Panc1 (cell line): ENCODE results near the gene PEX10. TPM values are rescaled to one million over a fixed set of nuclear protein-coding genes. Genes with fewer than 3 reads are reported as not detected.
A peak's percentile ranks its signal among the peaks of the same experiment; 100 is the strongest.

Experiments used
- ATAC-seq: fragments of 200-7000 bp; cut with Tn5 transposase; 2 replicates; pipeline ENCODE4 v1.9.1; 2020; ENCODE audit warnings: mild to moderate bottlenecking, moderate library complexity
- BruUV-seq: library from RNA; stranded (reverse); fragments of 400-500 nt; replicated peaks from 2 replicates; lab custom pipeline; 2021; lab: Mats Ljungman, UMichigan
- CTCF ChIA-PET: fragments of 300-600 bp; sonication (Branson Sonifier 250); formaldehyde crosslinking; loops from one replicate; lab custom pipeline; 2022; ENCODE audit warnings: antibody characterized with exemption; lab: Charles Lee
- POLR2A ChIA-PET: fragments of 300-600 bp; sonication (Branson Sonifier 250); formaldehyde crosslinking; loops from one replicate; lab custom pipeline; 2022; ENCODE audit warnings: antibody characterized with exemption; lab: Charles Lee
- DNase-seq: peaks from one replicate; pipeline ENCODE4 v3.0.0-alpha.2; 2010; ENCODE audit warnings: low read depth, low spot score
- H3K27ac ChIP-seq: 2 replicates; pipeline ENCODE4 v1.5.1; 2011; ENCODE audit warnings: mild to moderate bottlenecking, low read length, inconsistent platforms
- H3K27me3 ChIP-seq: fragments of 200-500 bp; sonication (Bioruptor generic); 2 replicates; pipeline ENCODE4 v1.6.0; 2014; ENCODE audit warnings: low read length, inconsistent platforms; ENCODE audit not compliant: control insufficient read depth, insufficient read depth
- H3K36me3 ChIP-seq: fragments of 200-500 bp; sonication (Bioruptor generic); 2 replicates; pipeline ENCODE4 v1.5.1; 2014; ENCODE audit warnings: inconsistent platforms, mild to moderate bottlenecking, low read length, moderate library complexity; ENCODE audit not compliant: control insufficient read depth, insufficient read depth
- H3K4me1 ChIP-seq: 2 replicates; pipeline ENCODE4 v1.5.1; 2011; ENCODE audit warnings: inconsistent platforms, mild to moderate bottlenecking, low read length, moderate library complexity; ENCODE audit not compliant: control insufficient read depth, insufficient read depth
- H3K4me3 ChIP-seq, 2 experiments: 2 replicates each; pipeline ENCODE4 v1.5.1; 2011 to 2012; ENCODE audit warnings: low read depth in 2 of 2, low read length in 2 of 2, mild to moderate bottlenecking in 2 of 2, inconsistent platforms in 1 of 2, moderate library complexity in 1 of 2
- H3K9me3 ChIP-seq: fragments of 200-500 bp; sonication (Bioruptor generic); 2 replicates; pipeline ENCODE4 v1.5.1; 2014; ENCODE audit warnings: low read depth, mild to moderate bottlenecking, inconsistent platforms, low read length, moderate library complexity; ENCODE audit not compliant: control insufficient read depth, insufficient read depth
- CTCF ChIP-seq: fragments of 450-650 bp; IDR thresholded peaks from 2 replicates; pipeline ENCODE4 v1.5.1; 2017; ENCODE audit warnings: mild to moderate bottlenecking
- POLR2AphosphoS5 ChIP-seq: IDR thresholded peaks from 2 replicates; pipeline ENCODE4 v1.6.1; 2012; ENCODE audit warnings: mild to moderate bottlenecking, low read depth, low read length, moderate library complexity
- SIN3A ChIP-seq: IDR thresholded peaks from 2 replicates; pipeline ENCODE4 v1.6.1; 2012; ENCODE audit warnings: low read depth, mild to moderate bottlenecking, low read length, moderate library complexity, borderline replicate concordance; ENCODE audit not compliant: insufficient read depth
- TCF7L2 ChIP-seq: IDR thresholded peaks from 2 replicates; pipeline ENCODE4 v1.6.1; 2011; ENCODE audit warnings: mild to moderate bottlenecking, low read depth, low read length, inconsistent platforms
- in situ Hi-C: cut with HindIII; loops from 2 replicates; pipeline ENCODE4 v1.10.0; 2016; ENCODE audit warnings: low sequenced_read_pairs, low pct_unique_long_range_greater_than_20kb
- intact Hi-C: fragments of 100-400 bp; cut with micrococcal nuclease; formaldehyde crosslinking; loops from one replicate; pipeline ENCODE4 v1.10.0; 2022; ENCODE audit not compliant: unreplicated experiment
- total RNA-seq: library from RNA; stranded (reverse); gene quantifications from one replicate; pipeline ENCODE4 v1.2.1, GENCODE V29; 2021; ENCODE audit not compliant: unreplicated experiment
- TF ChIP-seq, protein P1 (sequence below), 2 experiments: IDR thresholded peaks; 2 replicates each; pipeline ENCODE4 v1.6.1; 2011 to 2012; ENCODE audit warnings: low read depth in 2 of 2, control low read depth in 1 of 2, low read length in 1 of 2, mild to moderate bottlenecking in 1 of 2, moderate library complexity in 1 of 2; ENCODE audit not compliant: insufficient read depth in 1 of 2

Gene PEX10
- total RNA-seq, 1 experiment from 2014 or later = 49.8 TPM

- Histone ChIP-seq H3K36me3 (no peaks in the 10 kb centered on the region), H3K27ac (peak overlapping the region; percentile 96), H3K4me1 (peaks cover 90% of the 10 kb centered on the region), H3K9me3 (no peaks in the 10 kb centered on the region), H3K27me3 (no peaks in the 10 kb centered on the region), H3K4me3 (no peak overlapping the region)
- POLR2A ChIA-PET = no interaction called here
- in situ Hi-C loops (no loop called here), intact Hi-C loops (no loop called here)
- ATAC-seq (peak; percentile 54), DNase-seq (peak; percentile 83)
- CTCF ChIA-PET = no interaction called here
- no TSS peak for BruUV-seq
- TF ChIP-seq SIN3A (0 out of 2 replicates have a peak, but pooled peaks have one; percentile 22), TCF7L2 (0 out of 2 replicates have a peak, but pooled peaks have one; percentile 31), CTCF (no peak), POLR2AphosphoS5 (peak; percentile 55; the same call in 1 of the 2 replicates)
- TF ChIP-seq, protein P1, sequence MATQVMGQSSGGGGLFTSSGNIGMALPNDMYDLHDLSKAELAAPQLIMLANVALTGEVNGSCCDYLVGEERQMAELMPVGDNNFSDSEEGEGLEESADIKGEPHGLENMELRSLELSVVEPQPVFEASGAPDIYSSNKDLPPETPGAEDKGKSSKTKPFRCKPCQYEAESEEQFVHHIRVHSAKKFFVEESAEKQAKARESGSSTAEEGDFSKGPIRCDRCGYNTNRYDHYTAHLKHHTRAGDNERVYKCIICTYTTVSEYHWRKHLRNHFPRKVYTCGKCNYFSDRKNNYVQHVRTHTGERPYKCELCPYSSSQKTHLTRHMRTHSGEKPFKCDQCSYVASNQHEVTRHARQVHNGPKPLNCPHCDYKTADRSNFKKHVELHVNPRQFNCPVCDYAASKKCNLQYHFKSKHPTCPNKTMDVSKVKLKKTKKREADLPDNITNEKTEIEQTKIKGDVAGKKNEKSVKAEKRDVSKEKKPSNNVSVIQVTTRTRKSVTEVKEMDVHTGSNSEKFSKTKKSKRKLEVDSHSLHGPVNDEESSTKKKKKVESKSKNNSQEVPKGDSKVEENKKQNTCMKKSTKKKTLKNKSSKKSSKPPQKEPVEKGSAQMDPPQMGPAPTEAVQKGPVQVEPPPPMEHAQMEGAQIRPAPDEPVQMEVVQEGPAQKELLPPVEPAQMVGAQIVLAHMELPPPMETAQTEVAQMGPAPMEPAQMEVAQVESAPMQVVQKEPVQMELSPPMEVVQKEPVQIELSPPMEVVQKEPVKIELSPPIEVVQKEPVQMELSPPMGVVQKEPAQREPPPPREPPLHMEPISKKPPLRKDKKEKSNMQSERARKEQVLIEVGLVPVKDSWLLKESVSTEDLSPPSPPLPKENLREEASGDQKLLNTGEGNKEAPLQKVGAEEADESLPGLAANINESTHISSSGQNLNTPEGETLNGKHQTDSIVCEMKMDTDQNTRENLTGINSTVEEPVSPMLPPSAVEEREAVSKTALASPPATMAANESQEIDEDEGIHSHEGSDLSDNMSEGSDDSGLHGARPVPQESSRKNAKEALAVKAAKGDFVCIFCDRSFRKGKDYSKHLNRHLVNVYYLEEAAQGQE (IDR thresholded peaks at IDR 0.05; ENCODE audit: insufficient read depth in 1 of 2, low read depth in 2 of 2, low read length in 1 of 2) = no peak
These were observed 39.4 kb upstream of the PEX10 start for GRCh38 chr1:2451741-2452140.

DNA sequence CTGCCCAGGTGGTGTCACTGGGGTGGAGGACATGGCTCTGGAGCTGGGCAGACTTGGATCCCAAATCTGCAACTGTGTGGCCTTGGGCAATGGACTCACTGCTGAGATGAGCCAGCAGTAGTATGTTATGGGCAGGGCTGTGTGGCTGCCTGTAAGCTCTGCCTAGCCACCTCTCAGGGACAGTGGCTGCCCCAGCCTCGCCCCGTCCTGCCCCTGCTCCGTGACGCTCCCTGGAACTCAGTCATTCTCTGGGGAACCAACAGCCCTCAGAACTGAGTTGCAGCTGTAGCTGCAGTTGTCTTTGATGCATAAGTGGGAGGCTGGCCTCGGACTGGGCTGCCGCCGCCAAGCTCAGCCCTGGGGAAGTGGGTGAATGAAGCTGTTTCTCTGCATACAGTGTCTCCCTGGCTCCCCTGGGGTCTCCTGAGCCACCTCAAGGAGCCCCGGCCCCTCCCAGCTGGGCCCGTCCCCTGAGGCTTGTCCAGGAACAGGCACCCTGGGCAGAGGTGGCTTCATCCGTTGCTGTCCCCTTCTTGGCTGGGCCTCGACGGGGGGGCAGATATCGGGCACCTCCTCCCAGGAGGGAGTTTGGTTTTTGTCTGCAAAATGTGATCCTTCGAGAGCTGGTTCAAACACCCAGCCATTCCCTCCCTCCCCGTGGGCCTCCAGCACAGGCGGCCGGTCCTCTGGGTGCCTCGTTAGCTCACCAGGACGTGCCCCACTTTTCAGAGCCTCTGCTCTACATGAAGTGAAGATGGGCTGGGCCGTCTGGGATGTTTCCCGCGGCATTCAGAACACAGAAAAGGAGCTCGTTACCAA, 37.5 kb upstream of the PEX10 start:
- no peak for DNase-seq
- TF ChIP-seq, protein P1 (IDR thresholded peaks at IDR 0.05; ENCODE audit: insufficient read depth in 1 of 2, low read depth in 2 of 2, low read length in 1 of 2) = no peak
- TF ChIP-seq CTCF (no peak), POLR2AphosphoS5 (peak; percentile 46; the same call in 1 of the 2 replicates), TCF7L2 (peak; percentile 57; the same call in 1 of the 2 replicates)
- in situ Hi-C loops = no loop called here
- BruUV-seq = no TSS peak
- Histone ChIP-seq H3K27me3 (no peaks in the 10 kb centered on the region), H3K36me3 (no peaks in the 10 kb centered on the region), H3K4me3 (no peak overlapping the region), H3K4me1 (peaks cover 89% of the 10 kb centered on the region), H3K9me3 (no peaks in the 10 kb centered on the region), H3K27ac (peak overlapping the region; percentile 96)
- ChIA-PET POLR2A (interaction anchor here (0.8 kb wide), 1 partner anchor 41 kb away, joined by 6 read pairs; no protein-coding TSS in a partner anchor), CTCF (interaction anchor here (0.6 to 1.1 kb wide), 3 partner anchors 10 to 122 kb away, joined by 3 to 4 read pairs (median 4); no protein-coding TSS in a partner anchor)
- intact Hi-C loops = no loop called here
- ATAC-seq = peak; percentile 3
